ENCODE results near the gene PROSER3.

Gene PROSER3

DNA sequence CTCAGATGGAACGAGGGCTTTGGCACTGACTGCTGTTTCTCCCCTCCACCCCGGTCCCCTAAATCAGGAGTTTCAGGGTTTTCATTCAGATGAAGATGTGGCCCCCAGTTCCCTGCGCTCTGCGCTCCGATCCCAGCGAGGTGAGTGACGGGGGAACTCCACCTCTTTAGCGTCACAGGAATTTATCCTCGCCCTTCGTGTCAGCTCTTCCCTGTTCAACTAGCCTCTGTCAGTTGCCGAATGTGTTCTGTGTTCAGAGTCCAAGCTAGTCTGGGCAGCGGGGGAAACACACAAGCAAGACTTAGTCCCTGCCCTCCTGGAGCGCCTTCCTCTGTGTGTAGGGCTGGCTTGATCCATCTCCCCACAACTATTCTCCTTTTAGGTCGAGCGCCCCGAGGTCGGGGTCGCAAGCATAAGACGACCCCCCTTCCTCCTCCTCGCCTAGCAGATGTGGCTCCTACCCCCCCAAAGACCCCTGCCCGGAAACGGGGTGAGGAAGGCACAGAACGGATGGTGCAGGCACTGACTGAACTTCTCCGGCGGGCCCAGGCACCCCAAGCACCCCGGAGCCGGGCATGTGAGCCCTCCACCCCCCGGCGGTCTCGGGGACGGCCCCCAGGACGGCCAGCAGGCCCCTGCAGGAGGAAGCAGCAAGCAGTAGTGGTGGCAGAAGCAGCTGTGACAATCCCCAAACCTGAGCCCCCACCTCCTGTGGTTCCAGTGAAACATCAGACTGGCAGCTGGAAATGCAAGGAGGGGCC, 38.4 kb upstream of the PROSER3 start:
- Histone ChIP-seq H3K4me2 (ENCODE audit: low read length) (no peak overlapping the region), H3K27ac (no peak overlapping the region), H3K27me3 (ENCODE audit: control insufficient read depth, insufficient read depth, low read length) (no peaks in the 10 kb centered on the region), H3K4me1 (peaks cover 7% of the 10 kb centered on the region), H3K36me3 (ENCODE audit: control insufficient read depth, insufficient read depth, low read length) (no peaks in the 10 kb centered on the region), H3K9me3 (ENCODE audit: control insufficient read depth, low read length) (no peaks in the 10 kb centered on the region), H3K79me2 (peaks cover 37% of the 10 kb centered on the region), H2AFZ (no peak overlapping the region), H3K4me3 (ENCODE audit: low read depth, low read length) (no peak overlapping the region), H3K9ac (no peak overlapping the region)
- TF ChIP-seq, protein P1, sequence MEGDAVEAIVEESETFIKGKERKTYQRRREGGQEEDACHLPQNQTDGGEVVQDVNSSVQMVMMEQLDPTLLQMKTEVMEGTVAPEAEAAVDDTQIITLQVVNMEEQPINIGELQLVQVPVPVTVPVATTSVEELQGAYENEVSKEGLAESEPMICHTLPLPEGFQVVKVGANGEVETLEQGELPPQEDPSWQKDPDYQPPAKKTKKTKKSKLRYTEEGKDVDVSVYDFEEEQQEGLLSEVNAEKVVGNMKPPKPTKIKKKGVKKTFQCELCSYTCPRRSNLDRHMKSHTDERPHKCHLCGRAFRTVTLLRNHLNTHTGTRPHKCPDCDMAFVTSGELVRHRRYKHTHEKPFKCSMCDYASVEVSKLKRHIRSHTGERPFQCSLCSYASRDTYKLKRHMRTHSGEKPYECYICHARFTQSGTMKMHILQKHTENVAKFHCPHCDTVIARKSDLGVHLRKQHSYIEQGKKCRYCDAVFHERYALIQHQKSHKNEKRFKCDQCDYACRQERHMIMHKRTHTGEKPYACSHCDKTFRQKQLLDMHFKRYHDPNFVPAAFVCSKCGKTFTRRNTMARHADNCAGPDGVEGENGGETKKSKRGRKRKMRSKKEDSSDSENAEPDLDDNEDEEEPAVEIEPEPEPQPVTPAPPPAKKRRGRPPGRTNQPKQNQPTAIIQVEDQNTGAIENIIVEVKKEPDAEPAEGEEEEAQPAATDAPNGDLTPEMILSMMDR (IDR thresholded peaks at IDR 0.05), result no peak

DNA sequence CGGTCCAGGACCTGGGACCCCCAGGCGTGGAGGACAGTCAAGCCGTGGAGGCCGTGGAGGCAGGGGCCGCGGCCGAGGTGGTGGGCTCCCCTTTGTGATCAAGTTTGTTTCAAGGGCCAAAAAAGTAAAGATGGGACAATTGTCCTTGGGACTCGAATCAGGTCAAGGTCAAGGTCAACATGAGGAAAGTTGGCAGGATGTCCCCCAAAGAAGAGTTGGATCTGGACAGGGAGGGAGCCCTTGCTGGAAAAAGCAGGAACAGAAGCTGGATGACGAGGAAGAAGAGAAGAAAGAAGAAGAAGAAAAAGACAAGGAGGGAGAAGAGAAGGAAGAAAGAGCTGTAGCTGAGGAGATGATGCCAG, 37.8 kb upstream of the PROSER3 start:
- TF ChIP-seq, protein P1 (IDR thresholded peaks at IDR 0.05), result no peak
- H3K36me3 ChIP-seq (ENCODE audit: control insufficient read depth, insufficient read depth, low read length), result no peaks in the 10 kb centered on the region
- H3K79me2 ChIP-seq, result peaks cover 38% of the 10 kb centered on the region
- no peaks in the 10 kb centered on the region for H3K9me3 ChIP-seq (ENCODE audit: control insufficient read depth, low read length)
- H3K4me2 ChIP-seq (ENCODE audit: low read length), result no peak overlapping the region
- H3K9ac ChIP-seq, result no peak overlapping the region
- peaks cover 7% of the 10 kb centered on the region for H3K4me1 ChIP-seq
- no peaks in the 10 kb centered on the region for H3K27me3 ChIP-seq (ENCODE audit: control insufficient read depth, insufficient read depth, low read length)
- H3K4me3 ChIP-seq (ENCODE audit: low read depth, low read length), result no peak overlapping the region
- H3K27ac ChIP-seq, result no peak overlapping the region
- H2AFZ ChIP-seq, result no peak overlapping the region

DNA sequence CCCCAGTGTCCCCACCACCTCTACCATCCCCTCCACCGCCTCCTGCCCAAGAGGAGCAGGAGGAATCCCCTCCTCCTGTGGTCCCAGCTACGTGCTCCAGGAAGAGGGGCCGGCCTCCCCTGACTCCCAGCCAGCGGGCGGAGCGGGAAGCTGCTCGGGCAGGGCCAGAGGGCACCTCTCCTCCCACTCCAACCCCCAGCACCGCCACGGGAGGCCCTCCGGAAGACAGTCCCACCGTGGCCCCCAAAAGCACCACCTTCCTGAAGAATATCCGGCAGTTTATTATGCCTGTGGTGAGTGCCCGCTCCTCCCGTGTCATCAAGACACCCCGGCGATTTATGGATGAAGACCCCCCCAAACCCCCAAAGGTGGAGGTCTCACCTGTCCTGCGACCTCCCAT, 37.3 kb upstream of the PROSER3 start:
- H3K4me1 ChIP-seq, result peaks cover 4% of the 10 kb centered on the region
- H3K9ac ChIP-seq, result no peak overlapping the region
- no peaks in the 10 kb centered on the region for H3K27me3 ChIP-seq (ENCODE audit: control insufficient read depth, insufficient read depth, low read length)
- H3K27ac ChIP-seq, result no peak overlapping the region
- TF ChIP-seq, protein P1 (IDR thresholded peaks at IDR 0.05), result no peak
- H3K4me3 ChIP-seq (ENCODE audit: low read depth, low read length), result no peak overlapping the region
- no peak overlapping the region for H2AFZ ChIP-seq
- H3K4me2 ChIP-seq (ENCODE audit: low read length), result no peak overlapping the region
- H3K36me3 ChIP-seq (ENCODE audit: control insufficient read depth, insufficient read depth, low read length), result no peaks in the 10 kb centered on the region
- peaks cover 40% of the 10 kb centered on the region for H3K79me2 ChIP-seq
- no peaks in the 10 kb centered on the region for H3K9me3 ChIP-seq (ENCODE audit: control insufficient read depth, low read length)

DNA sequence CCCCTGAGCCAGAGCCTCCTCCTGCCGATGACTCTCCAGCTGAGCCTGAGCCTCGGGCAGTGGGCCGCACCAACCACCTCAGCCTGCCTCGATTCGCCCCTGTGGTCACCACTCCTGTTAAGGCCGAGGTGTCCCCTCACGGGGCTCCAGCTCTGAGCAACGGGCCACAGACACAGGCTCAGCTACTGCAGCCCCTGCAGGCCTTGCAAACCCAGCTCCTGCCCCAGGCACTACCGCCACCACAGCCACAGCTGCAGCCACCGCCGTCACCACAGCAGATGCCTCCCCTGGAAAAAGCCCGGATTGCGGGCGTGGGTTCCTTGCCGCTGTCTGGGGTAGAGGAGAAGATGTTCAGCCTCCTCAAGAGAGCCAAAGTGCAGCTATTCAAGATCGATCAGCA, 36.6 kb upstream of the PROSER3 start:
- TF ChIP-seq, protein P1 (IDR thresholded peaks at IDR 0.05), result no peak
- no peak overlapping the region for H3K4me2 ChIP-seq (ENCODE audit: low read length)
- H2AFZ ChIP-seq, result no peak overlapping the region
- no peaks in the 10 kb centered on the region for H3K4me1 ChIP-seq
- no peaks in the 10 kb centered on the region for H3K27me3 ChIP-seq (ENCODE audit: control insufficient read depth, insufficient read depth, low read length)
- H3K9me3 ChIP-seq (ENCODE audit: control insufficient read depth, low read length), result no peaks in the 10 kb centered on the region
- peaks cover 40% of the 10 kb centered on the region for H3K79me2 ChIP-seq
- no peaks in the 10 kb centered on the region for H3K36me3 ChIP-seq (ENCODE audit: control insufficient read depth, insufficient read depth, low read length)
- H3K27ac ChIP-seq, result no peak overlapping the region
- H3K9ac ChIP-seq, result no peak overlapping the region
- no peak overlapping the region for H3K4me3 ChIP-seq (ENCODE audit: low read depth, low read length)

DNA sequence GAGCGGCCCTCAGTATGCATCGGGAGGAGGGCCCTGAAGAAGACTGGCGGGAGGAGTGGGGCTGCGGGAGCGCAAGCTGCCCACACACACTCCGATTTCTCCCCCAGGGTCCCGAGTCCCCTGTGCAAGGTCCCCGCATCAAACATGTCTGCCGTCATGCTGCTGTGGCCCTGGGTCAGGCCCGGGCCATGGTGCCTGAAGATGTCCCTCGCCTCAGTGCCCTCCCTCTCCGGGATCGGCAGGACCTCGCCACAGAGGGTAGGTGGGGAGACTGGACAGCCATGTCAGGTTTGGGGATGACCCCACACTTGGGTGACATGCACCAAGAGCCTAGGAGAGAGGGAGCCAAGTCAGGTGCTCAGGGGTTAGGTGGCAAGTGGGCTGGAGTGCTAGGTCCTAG, 35.5 kb upstream of the PROSER3 start:
- H3K9me3 ChIP-seq (ENCODE audit: control insufficient read depth, low read length), result no peaks in the 10 kb centered on the region
- H3K79me2 ChIP-seq, result peaks cover 40% of the 10 kb centered on the region
- no peak overlapping the region for H3K4me3 ChIP-seq (ENCODE audit: low read depth, low read length)
- no peak overlapping the region for H3K4me2 ChIP-seq (ENCODE audit: low read length)
- no peak overlapping the region for H2AFZ ChIP-seq
- H3K9ac ChIP-seq, result no peak overlapping the region
- no peaks in the 10 kb centered on the region for H3K36me3 ChIP-seq (ENCODE audit: control insufficient read depth, insufficient read depth, low read length)
- H3K27ac ChIP-seq, result no peak overlapping the region
- H3K27me3 ChIP-seq (ENCODE audit: control insufficient read depth, insufficient read depth, low read length), result no peaks in the 10 kb centered on the region
- TF ChIP-seq, protein P1 (IDR thresholded peaks at IDR 0.05), result no peak
- H3K4me1 ChIP-seq, result no peaks in the 10 kb centered on the region
